ENCODE data around the gene IREB2. TPM values are rescaled to one million over a fixed set of nuclear protein-coding genes. Genes with fewer than 3 reads are reported as not detected.
A peak's percentile ranks its signal among the peaks of the same experiment; 100 is the strongest.
"Not testable (repeated sequence)": the region's sequence is repeated elsewhere in the genome, so short reads cannot be mapped to it uniquely, and the experiment has no call there.

Gene IREB2
- total and polyA plus RNA-seq, 2 experiments from 2014 or later: 11.8 to 18.0 TPM

GRCh38 chr15:78537266-78537905, 99.4 kb downstream of the IREB2 start:
- DNase-seq: no peak
- no peak overlapping the region for H3K4me2 ChIP-seq (ENCODE audit: unreplicated experiment)
- WGBS, 2 experiments (ENCODE audit: low coverage in 1 of 2, low lambda C conversion rate in 2 of 2, missing lambda C conversion rate in 2 of 2): 18 to 20% methylated on average over 5 of the region's 5 CpGs
- peaks cover 9% of the 10 kb centered on the region for H3K4me1 ChIP-seq (ENCODE audit: insufficient read depth)
- no peak overlapping the region for H2AFZ ChIP-seq
- in situ Hi-C loops (cut with MboI): no loop called here
- no peaks in the 10 kb centered on the region for H4K20me1 ChIP-seq (ENCODE audit: insufficient read depth)
- H3K27me3 ChIP-seq (replicated peaks; ENCODE audit: insufficient read depth): no peaks in the 10 kb centered on the region
- no peaks in the 10 kb centered on the region for H3K9me2 ChIP-seq (ENCODE audit: insufficient read depth)
- H3F3A ChIP-seq (ENCODE audit: insufficient read depth): no peaks in the 10 kb centered on the region
- no peaks in the 10 kb centered on the region for H3K9me3 ChIP-seq (ENCODE audit: low read depth)
- H3K9ac ChIP-seq: no peak overlapping the region
- H3K27ac ChIP-seq: no peak overlapping the region
- peaks cover 4% of the 10 kb centered on the region; the same call in 1 of the 2 replicates for H3K36me3 ChIP-seq (ENCODE audit: low read depth)
- H3K4me3 ChIP-seq: no peak overlapping the region
- H3K79me2 ChIP-seq (ENCODE audit: insufficient read depth): peaks cover 19% of the 10 kb centered on the region
- TF ChIP-seq EZH2 (IDR thresholded peaks at IDR 0.05; ENCODE audit: insufficient read depth, poor library complexity, severe bottlenecking) (no peak), EZH2phosphoT487 (IDR thresholded peaks at IDR 0.05; ENCODE audit: insufficient read depth, low read depth) (no peak)

GRCh38 chr15:78538358-78538757, 100.3 kb downstream of the IREB2 start:
- H3F3A ChIP-seq (ENCODE audit: insufficient read depth): no peaks in the 10 kb centered on the region
- in situ Hi-C loops (cut with MboI): no loop called here
- TF ChIP-seq EZH2phosphoT487 (IDR thresholded peaks at IDR 0.05; ENCODE audit: insufficient read depth, low read depth) (no peak), EZH2 (IDR thresholded peaks at IDR 0.05; ENCODE audit: insufficient read depth, poor library complexity, severe bottlenecking) (no peak)
- H3K4me1 ChIP-seq (ENCODE audit: insufficient read depth): peaks cover 9% of the 10 kb centered on the region
- no peaks in the 10 kb centered on the region for H3K9me2 ChIP-seq (ENCODE audit: insufficient read depth)
- peaks cover 7% of the 10 kb centered on the region; the same call in 1 of the 2 replicates for H3K36me3 ChIP-seq (ENCODE audit: low read depth)
- no peak overlapping the region for H3K4me2 ChIP-seq (ENCODE audit: unreplicated experiment)
- peaks cover 29% of the 10 kb centered on the region for H3K79me2 ChIP-seq (ENCODE audit: insufficient read depth)
- H3K9me3 ChIP-seq (ENCODE audit: low read depth): no peaks in the 10 kb centered on the region
- H2AFZ ChIP-seq: no peak overlapping the region
- H4K20me1 ChIP-seq (ENCODE audit: insufficient read depth): no peaks in the 10 kb centered on the region
- no peak overlapping the region for H3K27ac ChIP-seq
- no peak for DNase-seq
- no peak overlapping the region for H3K4me3 ChIP-seq
- no peaks in the 10 kb centered on the region for H3K27me3 ChIP-seq (replicated peaks; ENCODE audit: insufficient read depth)
- no peak overlapping the region for H3K9ac ChIP-seq
- WGBS, 2 experiments (ENCODE audit: low coverage in 1 of 2, low lambda C conversion rate in 2 of 2, missing lambda C conversion rate in 2 of 2): 81 to 82% methylated on average over 1 of the region's 1 CpG

GRCh38 chr15:78539464-78540140, 101.6 kb downstream of the IREB2 start:
- peak overlapping the region; percentile 81 for H3K27ac ChIP-seq
- peak overlapping the region; percentile 84 for H2AFZ ChIP-seq
- H3K27me3 ChIP-seq (replicated peaks; ENCODE audit: insufficient read depth); H3F3A ChIP-seq (ENCODE audit: insufficient read depth); H3K9me3 ChIP-seq (ENCODE audit: low read depth); DNase-seq; in situ Hi-C loops (cut with MboI); H3K4me1 ChIP-seq (ENCODE audit: insufficient read depth); H3K9me2 ChIP-seq (ENCODE audit: insufficient read depth); H4K20me1 ChIP-seq (ENCODE audit: insufficient read depth): not testable (repeated sequence)
- H3K4me2 ChIP-seq (ENCODE audit: unreplicated experiment): peak overlapping the region; percentile 86
- H3K36me3 ChIP-seq (ENCODE audit: low read depth): peaks cover 15% of the 10 kb centered on the region; the same call in 1 of the 2 replicates
- 83 to 84% methylated on average over 14 to 18 of the region's 18 CpGs for WGBS, 2 experiments (ENCODE audit: low coverage in 1 of 2, low lambda C conversion rate in 2 of 2, missing lambda C conversion rate in 2 of 2)
- H3K79me2 ChIP-seq (ENCODE audit: insufficient read depth): peaks cover 36% of the 10 kb centered on the region
- H3K9ac ChIP-seq: peak overlapping the region; percentile 89
- H3K4me3 ChIP-seq: peak overlapping the region; percentile 84

- 0 to 2% methylated on average over 45 to 50 of the region's 56 CpGs for WGBS, 2 experiments (ENCODE audit: low coverage in 1 of 2, low lambda C conversion rate in 2 of 2, missing lambda C conversion rate in 2 of 2)
- H3K79me2 ChIP-seq (ENCODE audit: insufficient read depth): peaks cover 43% of the 10 kb centered on the region
- peaks cover 22% of the 10 kb centered on the region; the same call in 1 of the 2 replicates for H3K36me3 ChIP-seq (ENCODE audit: low read depth)
- H3K4me2 ChIP-seq (ENCODE audit: unreplicated experiment): peak within 1 kb of the TSS; percentile 86
- no peaks in the 10 kb centered on the region for H3K9me3 ChIP-seq (ENCODE audit: low read depth)
- H4K20me1 ChIP-seq (ENCODE audit: insufficient read depth): no peaks in the 10 kb centered on the region
- H3K27ac ChIP-seq: peak within 1 kb of the TSS; percentile 81
- H3K9ac ChIP-seq: peak within 1 kb of the TSS; percentile 89
- H3F3A ChIP-seq (ENCODE audit: insufficient read depth): no peaks in the 10 kb centered on the region
- DNase-seq: peak; percentile 90
- no peaks in the 10 kb centered on the region for H3K9me2 ChIP-seq (ENCODE audit: insufficient read depth)
- in situ Hi-C loops (cut with MboI): no loop called here
- peak within 1 kb of the TSS; percentile 84 for H3K4me3 ChIP-seq
- peak within 1 kb of the TSS; percentile 84 for H2AFZ ChIP-seq
- no peaks in the 10 kb centered on the region for H3K27me3 ChIP-seq (replicated peaks; ENCODE audit: insufficient read depth)
- TF ChIP-seq EZH2phosphoT487 (IDR thresholded peaks at IDR 0.05; ENCODE audit: insufficient read depth, low read depth) (no peak), EZH2 (IDR thresholded peaks at IDR 0.05; ENCODE audit: insufficient read depth, poor library complexity, severe bottlenecking) (no peak)
- H3K4me1 ChIP-seq (ENCODE audit: insufficient read depth): peaks cover 9% of the 10 kb centered on the region
These were observed 102.3 kb downstream of the IREB2 start, which contains the start of gene PSMA4 for GRCh38 chr15:78540141-78540870. TSS of gene PSMA4 (plus strand) at chr15:78540444. CDS start at chr15:78541928, 1,484 bp downstream.
